ENCODE data around the gene DIP2B. TPM values are rescaled to one million over a fixed set of nuclear protein-coding genes. Genes with fewer than 3 reads are reported as not detected.

The DIP2B gene
- total RNA-seq, 6 experiments from 2014 or later: 11.1 to 24.0 (median 14.8) TPM

GRCh38 chr12:50720501-50720900, 215.7 kb downstream of the DIP2B start:
- H3K9me3 ChIP-seq: no peaks in the 10 kb centered on the region
- no peak overlapping the region for H3K4me3 ChIP-seq
- H3K4me1 ChIP-seq: peaks cover 0 to 28% (median 3%) of the 10 kb centered on the region in 4 donors
- H3K27me3 ChIP-seq: no peaks in the 10 kb centered on the region
- intact Hi-C loops (cut with DNase I): no loop called here
- 79% methylated on average over 5 of the region's 5 CpGs for WGBS (ENCODE audit: insufficient coverage, low coverage, low lambda C conversion rate, missing lambda C conversion rate)
- peaks cover 0 to 55% (median 29%) of the 10 kb centered on the region in 4 donors for H3K36me3 ChIP-seq
- TF ChIP-seq CTCF (IDR thresholded peaks at IDR 0.05) (no peak), POLR2A (IDR thresholded peaks at IDR 0.05) (no peak)
- DNase-seq (no peak), ATAC-seq (no peak)
- no peak overlapping the region for H3K27ac ChIP-seq

GRCh38 chr12:50723865-50724264, 219.1 kb downstream of the DIP2B start:
- DNase-seq (no peak), ATAC-seq (peak; percentile 48 to 77 (median 58))
- H3K4me3 ChIP-seq: no peak overlapping the region
- H3K4me1 ChIP-seq: peaks cover 0 to 29% (median 0%) of the 10 kb centered on the region in 4 donors
- TF ChIP-seq POLR2A (IDR thresholded peaks at IDR 0.05): no peak
- intact Hi-C loops (cut with DNase I): no loop called here
- H3K27me3 ChIP-seq: no peaks in the 10 kb centered on the region
- peak overlapping the region in 1 of 3 donors; percentile 53 for H3K27ac ChIP-seq
- H3K9me3 ChIP-seq: no peaks in the 10 kb centered on the region
- H3K36me3 ChIP-seq: peaks cover 0 to 65% (median 35%) of the 10 kb centered on the region in 4 donors
- 38% methylated on average over 1 of the region's 1 CpG for WGBS (ENCODE audit: insufficient coverage, low coverage, low lambda C conversion rate, missing lambda C conversion rate)

- peaks cover 0 to 65% (median 38%) of the 10 kb centered on the region in 4 donors for H3K36me3 ChIP-seq
- intact Hi-C loops (cut with DNase I): no loop called here
- H3K4me1 ChIP-seq: peaks cover 0 to 29% (median 0%) of the 10 kb centered on the region in 4 donors
- no peaks in the 10 kb centered on the region for H3K27me3 ChIP-seq
- H3K4me3 ChIP-seq: no peak overlapping the region
- ATAC-seq (peak; percentile 46 to 77 (median 52)), DNase-seq (no peak)
- WGBS (ENCODE audit: insufficient coverage, low coverage, low lambda C conversion rate, missing lambda C conversion rate): 51% methylated on average over 5 of the region's 5 CpGs
- TF ChIP-seq CTCF (IDR thresholded peaks at IDR 0.05): no peak
- TF ChIP-seq POLR2A (IDR thresholded peaks at IDR 0.05): no peak
- peak overlapping the region in 1 of 3 donors; percentile 53 for H3K27ac ChIP-seq
- H3K9me3 ChIP-seq: no peaks in the 10 kb centered on the region
Observed at GRCh38 chr12:50725011-50725942, 220.5 kb downstream of the DIP2B start.

GRCh38 chr12:50727466-50727865, 222.7 kb downstream of the DIP2B start:
- no peak for TF ChIP-seq POLR2A (IDR thresholded peaks at IDR 0.05)
- no peak for TF ChIP-seq CTCF (IDR thresholded peaks at IDR 0.05)
- peaks cover 0 to 29% (median 0%) of the 10 kb centered on the region in 4 donors for H3K4me1 ChIP-seq

GRCh38 chr12:50728417-50728816, 223.6 kb downstream of the DIP2B start:
- H3K4me3 ChIP-seq: no peak overlapping the region
- TF ChIP-seq POLR2A (IDR thresholded peaks at IDR 0.05): no peak
- no peak for TF ChIP-seq CTCF (IDR thresholded peaks at IDR 0.05)
- no peaks in the 10 kb centered on the region for H3K27me3 ChIP-seq
- intact Hi-C loops (cut with DNase I): no loop called here
- WGBS (ENCODE audit: insufficient coverage, low coverage, low lambda C conversion rate, missing lambda C conversion rate): 88% methylated on average over 7 of the region's 7 CpGs
- no peak overlapping the region for H3K27ac ChIP-seq
- DNase-seq (no peak), ATAC-seq (no peak)
- H3K9me3 ChIP-seq: no peaks in the 10 kb centered on the region
- H3K36me3 ChIP-seq: peaks cover 0 to 70% (median 36%) of the 10 kb centered on the region in 4 donors
- H3K4me1 ChIP-seq: peaks cover 0 to 24% (median 0%) of the 10 kb centered on the region in 4 donors

More at GRCh38 chr12:50727466-50727865, 222.7 kb downstream of the DIP2B start:
- no peak overlapping the region for H3K27ac ChIP-seq
- H3K36me3 ChIP-seq: peaks cover 0 to 70% (median 39%) of the 10 kb centered on the region in 4 donors
- no peaks in the 10 kb centered on the region for H3K27me3 ChIP-seq
- no peak overlapping the region for H3K4me3 ChIP-seq
- no peaks in the 10 kb centered on the region for H3K9me3 ChIP-seq
- no peak for DNase-seq
- ATAC-seq: no peak
- intact Hi-C loops (cut with DNase I): no loop called here
- 92% methylated on average over 2 of the region's 2 CpGs for WGBS (ENCODE audit: insufficient coverage, low coverage, low lambda C conversion rate, missing lambda C conversion rate)
